Measurements from ENCODE around the gene CMIP.
A peak's percentile ranks its signal among the peaks of the same experiment; 100 is the strongest.

Gene CMIP

DNA sequence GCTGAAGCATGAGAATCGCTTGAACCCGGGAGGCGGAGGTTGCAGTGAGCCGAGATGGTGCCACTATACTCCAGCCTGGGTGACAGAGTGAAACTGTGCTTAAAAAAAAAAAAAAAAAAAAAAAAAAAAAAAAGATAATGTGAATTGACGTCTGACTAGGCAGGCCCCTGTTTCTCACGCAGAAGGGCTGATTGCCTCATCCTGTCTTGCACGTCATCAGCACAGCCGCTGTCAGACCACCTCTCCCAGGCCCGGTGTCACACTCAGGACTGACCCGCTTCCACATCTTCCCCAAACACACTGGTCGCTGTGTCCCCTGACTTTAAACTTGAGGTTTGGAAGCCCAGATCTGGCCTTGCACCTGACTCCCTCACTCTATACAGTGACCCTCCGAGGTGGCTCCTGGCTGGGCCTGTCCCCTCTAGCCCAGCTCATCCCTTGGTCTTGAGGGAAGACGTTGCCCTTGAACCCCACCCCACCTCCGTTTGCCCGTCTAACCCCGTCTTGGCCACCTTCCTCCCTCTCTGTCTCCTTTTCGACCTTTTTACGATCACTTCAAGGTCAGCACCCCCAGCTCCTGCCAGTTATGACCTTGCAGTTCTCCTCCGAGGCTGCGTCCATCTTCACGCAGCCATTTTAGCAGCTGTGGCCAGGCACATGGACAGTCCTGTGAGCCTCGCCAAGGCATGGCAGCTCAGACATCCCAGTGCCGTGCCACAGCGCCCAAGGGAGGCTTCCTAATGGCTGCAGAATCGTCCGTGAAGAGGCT lies 184.6 kb downstream of the CMIP start:
- DNase-seq = no peak

GRCh38 chr16:81629896-81630634 lies 185.5 kb downstream of the CMIP start:
- DNase-seq = no peak

- DNase-seq = no peak
Observed at GRCh38 chr16:81630635-81631031, 186.0 kb downstream of the CMIP start.

GRCh38 chr16:81632392-81633146 lies 188.0 kb downstream of the CMIP start:
- peak; percentile 85 for DNase-seq

DNA sequence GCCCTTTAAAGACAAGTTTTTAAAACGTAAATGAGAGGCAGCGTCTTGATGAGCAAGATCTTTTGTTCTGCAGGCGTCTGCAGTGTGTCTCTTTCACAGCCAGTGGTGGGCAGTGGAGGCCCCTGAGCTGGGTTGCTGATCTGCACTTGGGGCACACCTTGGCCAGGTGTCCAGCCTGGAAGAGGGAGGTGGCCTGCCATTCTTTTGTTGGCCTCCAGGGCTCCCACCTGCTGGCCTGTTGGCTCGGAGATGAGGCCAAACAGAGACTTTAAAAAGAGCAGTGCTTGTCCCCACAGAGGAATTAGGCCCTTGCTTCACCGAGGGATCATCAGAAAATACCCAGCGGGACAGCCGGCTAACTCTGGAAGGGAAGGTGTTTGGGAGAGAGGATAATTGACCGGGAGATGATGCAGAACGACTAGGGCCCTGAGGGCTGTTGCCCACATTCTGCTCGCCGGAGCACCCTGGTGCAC lies 188.6 kb downstream of the CMIP start:
- no peak for DNase-seq

DNA sequence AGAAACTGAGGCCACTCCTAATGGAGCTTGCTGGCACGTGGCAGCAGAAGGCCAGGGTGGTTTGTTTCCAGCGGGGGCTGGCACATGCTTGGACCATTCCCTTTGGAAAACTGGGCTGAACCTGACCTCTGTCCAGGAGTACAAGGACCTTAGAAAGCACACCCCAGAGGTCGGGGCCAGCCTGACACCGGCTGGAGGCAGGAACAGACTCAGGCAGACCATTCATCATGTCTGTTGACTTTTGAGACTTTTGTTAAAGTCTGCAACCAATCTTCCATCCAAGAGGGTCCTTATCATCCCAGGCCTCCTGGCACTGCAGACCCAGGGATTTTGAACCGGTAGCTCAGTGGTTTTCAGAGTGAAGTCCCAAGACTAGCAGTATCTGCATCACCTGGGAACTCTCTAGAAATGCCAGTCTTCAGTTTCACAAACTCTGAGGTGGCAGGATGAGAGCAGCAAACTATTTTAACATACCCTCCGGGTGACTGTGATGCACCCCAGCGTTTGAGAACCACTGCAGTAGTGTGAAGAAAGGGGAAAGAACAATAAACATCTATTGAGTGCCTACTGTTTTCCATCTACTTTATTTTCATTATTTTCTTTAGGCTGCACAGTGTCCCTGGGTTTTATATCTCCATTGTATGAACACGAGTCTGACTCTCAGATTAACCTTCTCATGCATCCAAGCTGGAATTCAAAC lies 189.2 kb downstream of the CMIP start:
- DNase-seq = no peak

DNA sequence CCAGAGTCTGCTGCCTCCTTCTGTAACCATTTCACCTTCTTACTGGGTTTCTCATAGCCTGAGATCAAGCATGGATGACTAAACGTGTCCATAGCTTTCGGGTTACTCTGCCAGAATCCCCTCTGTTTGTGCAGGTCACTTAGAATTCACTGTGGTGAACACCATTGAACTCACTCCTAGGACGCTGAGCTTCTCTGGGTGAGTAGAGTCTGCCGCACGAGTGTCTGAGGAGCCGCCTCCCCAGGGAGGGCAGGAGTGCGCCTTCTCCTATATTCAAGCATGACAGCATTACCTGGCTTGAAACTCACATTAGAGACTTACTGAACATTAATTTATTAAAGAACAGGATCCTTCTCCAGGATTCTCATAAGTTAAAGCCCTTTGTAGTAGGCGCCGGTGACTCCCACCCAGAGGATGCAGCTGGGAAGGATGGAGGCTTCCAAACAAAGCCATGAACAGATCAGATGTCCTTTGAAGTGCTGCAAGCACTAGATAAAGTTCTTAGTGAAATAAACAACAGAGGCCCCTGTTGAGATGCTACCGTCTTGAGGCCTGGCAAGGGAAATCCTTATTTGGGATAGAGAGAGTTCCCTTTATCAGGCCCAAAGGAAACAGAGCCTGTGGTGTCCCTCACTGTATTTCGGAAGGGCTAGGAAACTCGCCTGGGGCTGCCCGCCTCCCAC lies 189.9 kb downstream of the CMIP start:
- no peak for DNase-seq

GRCh38 chr16:81635063-81635937 lies 190.7 kb downstream of the CMIP start:
- no peak for DNase-seq

- DNase-seq = no peak
Observed at GRCh38 chr16:81636298-81636993, 191.8 kb downstream of the CMIP start.

DNA sequence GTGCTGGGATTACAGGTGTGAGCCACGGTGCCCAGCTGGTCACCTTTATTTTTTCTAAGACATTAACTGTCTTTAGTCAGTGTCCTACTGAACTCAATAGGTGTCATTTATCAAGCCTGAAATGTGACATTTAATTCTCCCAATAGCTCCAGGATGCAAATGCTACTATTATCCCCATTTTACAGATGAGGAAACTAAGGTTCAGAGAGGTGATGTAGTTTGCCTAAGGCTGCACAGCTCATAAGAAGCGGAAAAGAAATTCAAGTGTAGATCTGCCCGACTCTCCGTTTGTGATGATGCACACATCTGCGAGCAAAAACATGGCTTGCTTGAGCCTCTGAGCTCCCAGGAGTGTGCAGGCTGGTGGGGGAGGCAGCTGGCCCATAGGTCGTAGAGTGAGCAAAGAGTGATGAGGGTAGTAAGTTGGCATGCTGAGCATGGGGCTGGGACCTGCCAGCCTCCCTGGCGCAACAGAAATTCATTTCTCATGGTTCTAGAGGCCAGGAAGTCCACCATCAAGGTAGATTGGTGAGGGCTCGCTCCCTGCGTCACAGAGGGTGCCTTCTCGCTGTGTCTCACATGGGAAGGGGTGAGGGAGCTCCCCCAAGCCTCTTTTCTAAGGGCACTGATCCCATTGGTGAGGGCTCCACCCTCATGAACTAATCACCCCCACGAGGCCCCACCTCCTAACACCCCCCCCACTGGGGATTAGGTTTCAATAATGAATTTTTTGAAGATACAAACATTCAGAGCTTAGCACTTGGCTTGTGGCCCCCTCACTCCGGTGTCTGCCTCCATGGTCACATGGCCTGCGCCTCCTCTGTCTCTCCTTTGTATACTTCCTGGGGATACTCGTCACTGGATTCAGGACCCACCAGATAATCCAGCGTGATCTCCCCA lies 193.0 kb downstream of the CMIP start:
- DNase-seq = no peak

- no peak for DNase-seq
Observed at GRCh38 chr16:81638286-81638945, 193.8 kb downstream of the CMIP start.

DNA sequence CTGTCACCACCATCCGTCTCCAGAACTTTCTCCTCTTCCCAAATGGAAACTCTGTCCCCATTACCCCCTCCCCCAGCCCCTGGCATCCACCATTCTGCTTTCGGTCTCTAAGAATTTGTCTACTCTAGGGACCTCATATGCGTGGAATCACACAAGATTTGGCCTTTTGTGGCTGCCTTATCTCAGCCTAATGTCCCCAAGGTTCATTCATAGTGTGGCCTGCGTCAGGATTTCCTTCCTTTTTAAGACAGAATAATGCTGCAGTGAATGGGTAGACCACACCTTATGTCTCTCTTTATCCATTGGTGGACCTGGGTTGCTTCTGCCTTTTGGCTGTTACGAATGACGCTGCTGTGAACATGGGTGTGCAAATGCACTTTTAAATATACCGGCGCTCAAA lies 194.7 kb downstream of the CMIP start:
- no peak for DNase-seq

- DNase-seq = no peak
Observed at GRCh38 chr16:81639931-81640680, 195.5 kb downstream of the CMIP start.

GRCh38 chr16:81640681-81641070 lies 196.1 kb downstream of the CMIP start:
- DNase-seq = no peak

- no peak for DNase-seq
Observed at GRCh38 chr16:81641395-81642106, 196.9 kb downstream of the CMIP start.

DNA sequence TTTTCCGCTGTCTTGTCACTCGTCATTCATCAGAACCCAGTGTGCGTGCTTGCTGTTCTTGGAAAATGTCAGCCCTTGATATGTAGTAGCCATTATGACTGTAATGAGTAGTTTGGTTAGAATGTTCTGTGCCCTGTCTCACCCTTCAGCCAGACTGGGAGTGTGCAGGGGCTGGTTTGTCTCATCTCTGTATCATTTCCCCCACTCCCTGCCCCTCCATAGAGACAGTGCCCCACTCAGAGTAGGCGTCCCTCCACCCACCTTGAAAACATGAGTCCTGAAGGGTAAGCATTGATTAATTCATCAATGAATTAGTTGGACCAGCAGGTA lies 197.5 kb downstream of the CMIP start:
- DNase-seq = no peak

DNA sequence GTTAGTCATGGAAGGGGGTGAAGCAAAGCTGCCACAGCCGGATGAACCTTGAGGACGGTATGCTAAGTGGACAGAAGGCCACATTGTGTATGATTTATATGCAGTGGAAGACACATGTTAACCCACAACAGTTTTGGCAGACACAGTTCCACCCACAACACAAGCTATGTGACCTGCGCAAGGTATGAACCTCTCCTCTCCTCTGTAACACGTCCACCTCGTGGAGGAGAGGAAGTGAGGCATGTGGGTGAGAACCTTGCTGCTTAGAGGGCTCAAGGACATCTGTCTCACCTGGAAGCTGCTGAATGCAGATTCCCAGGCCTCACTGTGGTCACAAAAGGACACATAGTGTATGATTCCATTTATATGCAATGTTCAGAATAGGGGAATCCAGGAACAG lies 198.3 kb downstream of the CMIP start:
- DNase-seq = no peak

DNA sequence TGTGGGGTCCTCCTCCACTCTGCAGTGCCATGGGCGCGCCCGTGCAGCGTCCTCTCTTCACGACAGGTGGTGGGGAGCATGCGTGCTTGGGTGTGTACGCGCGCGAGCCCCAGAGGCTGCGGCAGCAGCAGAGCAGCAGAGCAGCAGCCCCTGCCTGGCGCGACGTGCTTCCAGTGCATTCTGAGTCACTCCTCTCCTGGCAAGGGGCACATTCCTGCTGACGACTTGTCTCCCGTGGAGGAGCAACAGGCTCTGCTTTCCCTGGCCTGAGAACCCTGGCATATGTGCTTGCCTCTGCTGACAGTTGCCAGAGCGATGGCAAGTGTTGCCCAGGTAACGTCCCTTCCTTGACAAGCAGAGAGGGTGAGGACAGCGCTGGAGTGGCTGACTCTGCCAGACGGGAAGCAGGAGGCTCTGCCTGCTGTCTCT lies 200.7 kb downstream of the CMIP start:
- no peak for DNase-seq
